Activated CD8-positive, alpha-beta T cell treated with anti-CD3 and anti-CD28 coated beads for 36 hours (primary cell): ENCODE results near the gene SRPK2. TPM values are rescaled to one million over a fixed set of nuclear protein-coding genes. Genes with fewer than 3 reads are reported as not detected.
A peak's percentile ranks its signal among the peaks of the same experiment; 100 is the strongest.
"Not testable (repeated sequence)": the region's sequence is repeated elsewhere in the genome, so short reads cannot be mapped to it uniquely, and the experiment has no call there.

ENCODE experiments used
- ATAC-seq: fragments of 200-7000 bp; cut with Tn5 transposase; one replicate; pipeline ENCODE4 v1.10.0; 2021; ENCODE audit warnings: mild to moderate bottlenecking, moderate library complexity
- CTCF ChIA-PET: fragments of 350-600 bp; sonication (Branson Sonifier 250); formaldehyde crosslinking; loops from one replicate; lab custom pipeline; 2021; ENCODE audit warnings: antibody characterized with exemption; lab: Charles Lee
- POLR2A ChIA-PET: fragments of 350-600 bp; sonication (Branson Sonifier 250); formaldehyde crosslinking; loops from one replicate; lab custom pipeline; 2021; ENCODE audit warnings: antibody characterized with exemption; lab: Charles Lee
- DNase-seq: peaks from one replicate; pipeline ENCODE4 v3.0.0-alpha.2; 2020
- H3K27ac Mint-ChIP-seq: one replicate; pipeline ENCODE4 v1.8.0; 2021; ENCODE audit warnings: mild to moderate bottlenecking, mixed read lengths
- H3K27me3 Mint-ChIP-seq: one replicate; pipeline ENCODE4 v1.8.0; 2021; ENCODE audit warnings: mixed read lengths
- H3K36me3 Mint-ChIP-seq: one replicate; pipeline ENCODE4 v1.8.0; 2021; ENCODE audit warnings: low read depth, mixed read lengths
- H3K4me1 Mint-ChIP-seq: one replicate; pipeline ENCODE4 v1.8.0; 2021; ENCODE audit warnings: low read depth, mixed read lengths
- H3K4me3 Mint-ChIP-seq: one replicate; pipeline ENCODE4 v1.8.0; 2021; ENCODE audit warnings: mild to moderate bottlenecking, moderate library complexity, mixed read lengths
- H3K9me3 Mint-ChIP-seq: one replicate; pipeline ENCODE4 v1.8.0; 2021; ENCODE audit warnings: mixed read lengths
- intact Hi-C: fragments of 100-400 bp; cut with micrococcal nuclease; formaldehyde crosslinking; loops from one replicate; pipeline ENCODE4 v1.10.0; 2022
- total RNA-seq, 2 experiments: library from RNA; stranded (reverse); gene quantifications; one replicate each; pipeline ENCODE4 v1.2.3, GENCODE V29; 2021
- TF ChIP-seq, protein P1 (sequence below): fragments of 200-600 bp; IDR thresholded peaks from one replicate; pipeline ENCODE4 v1.8.0; 2022; ENCODE audit warnings: antibody characterized with exemption, mild to moderate bottlenecking

The SRPK2 gene
- total RNA-seq, 2 experiments from 2014 or later = 32.9 to 33.5 TPM

DNA sequence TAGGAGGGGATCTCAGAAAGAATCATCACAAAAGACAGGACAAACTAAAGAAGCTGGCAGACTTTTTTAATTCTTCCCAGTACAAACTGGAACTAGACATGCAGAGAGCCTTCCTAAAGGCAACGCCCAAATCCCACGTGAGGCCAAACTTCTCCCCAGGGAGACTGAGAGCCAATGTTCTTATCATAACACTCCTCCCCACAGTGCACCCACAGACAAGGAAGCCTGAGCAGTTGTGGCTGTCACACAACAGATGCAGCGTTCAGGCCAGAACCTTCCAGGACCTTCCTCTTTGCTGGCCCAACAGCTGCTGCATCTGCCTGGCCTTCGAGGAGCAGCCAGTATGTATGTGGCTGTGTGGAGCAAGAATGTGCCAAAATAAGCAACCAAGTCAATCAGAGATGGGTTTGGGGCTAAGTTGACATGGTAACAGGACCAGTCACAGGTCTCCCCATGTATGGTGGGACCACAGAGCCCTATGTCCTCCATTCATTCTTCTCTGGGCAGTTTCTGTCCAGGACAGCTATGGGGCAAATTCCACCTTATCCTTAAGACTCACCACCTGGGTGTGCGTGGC, 34.9 kb downstream of the SRPK2 start:
- TF ChIP-seq, protein P1, sequence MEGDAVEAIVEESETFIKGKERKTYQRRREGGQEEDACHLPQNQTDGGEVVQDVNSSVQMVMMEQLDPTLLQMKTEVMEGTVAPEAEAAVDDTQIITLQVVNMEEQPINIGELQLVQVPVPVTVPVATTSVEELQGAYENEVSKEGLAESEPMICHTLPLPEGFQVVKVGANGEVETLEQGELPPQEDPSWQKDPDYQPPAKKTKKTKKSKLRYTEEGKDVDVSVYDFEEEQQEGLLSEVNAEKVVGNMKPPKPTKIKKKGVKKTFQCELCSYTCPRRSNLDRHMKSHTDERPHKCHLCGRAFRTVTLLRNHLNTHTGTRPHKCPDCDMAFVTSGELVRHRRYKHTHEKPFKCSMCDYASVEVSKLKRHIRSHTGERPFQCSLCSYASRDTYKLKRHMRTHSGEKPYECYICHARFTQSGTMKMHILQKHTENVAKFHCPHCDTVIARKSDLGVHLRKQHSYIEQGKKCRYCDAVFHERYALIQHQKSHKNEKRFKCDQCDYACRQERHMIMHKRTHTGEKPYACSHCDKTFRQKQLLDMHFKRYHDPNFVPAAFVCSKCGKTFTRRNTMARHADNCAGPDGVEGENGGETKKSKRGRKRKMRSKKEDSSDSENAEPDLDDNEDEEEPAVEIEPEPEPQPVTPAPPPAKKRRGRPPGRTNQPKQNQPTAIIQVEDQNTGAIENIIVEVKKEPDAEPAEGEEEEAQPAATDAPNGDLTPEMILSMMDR = no peak
- intact Hi-C loops = loop anchor here (5.0 kb wide), 1 partner anchor 57 kb away; no protein-coding TSS in a partner anchor
- CTCF ChIA-PET = no interaction called here
- Mint-ChIP-seq H3K27ac (no peak overlapping the region), H3K27me3 (no peaks in the 10 kb centered on the region), H3K4me1 (peaks cover 57% of the 10 kb centered on the region), H3K4me3 (no peak overlapping the region), H3K9me3 (no peaks in the 10 kb centered on the region), H3K36me3 (no peaks in the 10 kb centered on the region)
- DNase-seq = no peak
- POLR2A ChIA-PET = interaction anchor here (0.6 to 0.7 kb wide), 3 partner anchors 163 to 345 kb away, joined by 3 to 4 read pairs (median 3); no protein-coding TSS in a partner anchor
- no peak for ATAC-seq

DNA sequence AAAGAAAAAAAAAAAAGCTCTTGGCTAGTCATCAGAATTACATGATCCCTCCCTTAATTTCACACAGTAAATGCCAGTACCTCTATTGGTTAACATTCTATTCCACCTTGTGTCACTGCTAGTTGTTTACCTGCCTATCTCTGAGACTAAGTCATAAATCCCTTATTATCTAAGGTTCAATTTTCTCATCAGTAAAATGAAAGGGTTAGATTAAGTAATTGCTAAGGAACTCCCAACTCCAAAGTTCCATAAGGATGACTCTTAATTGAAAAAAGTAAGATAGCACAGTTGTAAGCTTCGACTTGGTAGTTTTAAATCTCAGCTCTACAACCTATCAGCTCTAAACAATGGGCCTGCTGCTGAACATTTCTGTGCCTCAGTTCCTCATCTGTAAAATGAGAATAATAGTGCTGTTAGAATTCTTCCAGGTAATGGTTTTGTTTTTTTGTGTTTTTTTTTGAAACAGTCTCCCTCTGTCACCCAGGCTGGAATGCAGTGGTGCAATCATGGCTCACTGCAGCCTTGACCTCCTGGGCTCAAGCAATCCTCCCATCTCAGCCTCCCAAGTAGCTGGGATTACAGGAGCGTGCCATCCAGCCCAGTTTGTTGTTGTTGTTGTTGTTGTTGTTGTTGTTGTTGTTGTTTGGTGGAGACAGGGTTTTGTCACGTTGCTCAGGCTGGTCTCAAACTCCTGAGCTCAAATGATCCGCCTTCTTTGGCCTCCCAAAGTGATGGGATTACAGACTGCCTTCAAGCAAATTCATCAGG, 35.6 kb downstream of the SRPK2 start:
- H3K4me3 Mint-ChIP-seq = no peak overlapping the region
- DNase-seq = no peak
- CTCF ChIA-PET = interaction anchor here (1.3 to 1.5 kb wide), 2 partner anchors 34 to 178 kb away, joined by 4 to 6 read pairs; no protein-coding TSS in a partner anchor
- peaks cover 52% of the 10 kb centered on the region for H3K4me1 Mint-ChIP-seq
- no peaks in the 10 kb centered on the region for H3K9me3 Mint-ChIP-seq
- H3K27ac Mint-ChIP-seq = peak overlapping the region; percentile 93
- intact Hi-C loops = loop anchor here (5.0 kb wide), 1 partner anchor 56 kb away; no protein-coding TSS in a partner anchor
- POLR2A ChIA-PET = interaction anchor here (0.6 to 1.2 kb wide), 6 partner anchors 29 to 344 kb away, joined by 3 to 6 read pairs (median 3); partner anchors contain the start of gene RINT1
- H3K36me3 Mint-ChIP-seq = no peaks in the 10 kb centered on the region
- H3K27me3 Mint-ChIP-seq = no peaks in the 10 kb centered on the region
- TF ChIP-seq, protein P1 = no peak
- ATAC-seq = no peak

DNA sequence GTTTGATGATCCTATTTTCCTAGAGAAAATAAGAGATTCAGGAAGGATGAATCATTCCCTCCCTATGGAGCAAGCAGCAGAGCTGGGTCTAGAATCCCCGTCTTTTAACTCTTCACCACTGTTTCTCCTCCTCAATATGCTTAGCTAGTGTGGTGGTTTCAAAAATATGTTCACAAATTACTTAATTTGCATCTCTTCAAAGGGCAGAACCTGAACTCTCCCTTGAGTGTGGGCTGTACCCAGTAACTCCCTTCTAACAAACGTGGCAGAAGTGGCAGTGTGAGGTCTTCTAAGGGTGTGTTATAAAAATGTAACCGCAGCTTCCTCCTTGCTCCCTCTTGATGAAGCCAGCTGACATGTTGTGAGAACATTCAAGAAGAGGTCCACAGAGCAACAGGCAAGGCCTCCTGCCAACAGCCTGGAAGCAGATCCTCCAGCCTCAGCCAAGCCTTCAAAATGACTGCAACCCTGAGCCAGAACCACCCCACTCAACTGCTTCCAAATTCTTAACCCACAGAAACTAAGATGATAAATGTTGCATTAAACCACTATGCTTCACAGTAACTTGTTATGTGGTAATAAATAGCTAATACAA, 36.6 kb downstream of the SRPK2 start:
- Mint-ChIP-seq H3K27ac (peak overlapping the region; percentile 93), H3K36me3 (no peaks in the 10 kb centered on the region), H3K9me3 (no peaks in the 10 kb centered on the region), H3K27me3 (no peaks in the 10 kb centered on the region), H3K4me3 (peak overlapping the region; percentile 26), H3K4me1 (peaks cover 56% of the 10 kb centered on the region)
- ChIA-PET POLR2A (interaction anchor here (0.6 to 1.2 kb wide), 5 partner anchors 11 to 319 kb away, joined by 3 to 6 read pairs (median 3); partner anchors contain the start of gene RINT1), CTCF (interaction anchor here (1.3 to 1.5 kb wide), 3 partner anchors 35 to 221 kb away, joined by 3 to 6 read pairs (median 4); no protein-coding TSS in a partner anchor)
- DNase-seq (peak; percentile 74), ATAC-seq (peak; percentile 92)
- TF ChIP-seq, protein P1 = no peak
- intact Hi-C loops = loop anchor here (5.0 kb wide), 1 partner anchor 55 kb away; no protein-coding TSS in a partner anchor

DNA sequence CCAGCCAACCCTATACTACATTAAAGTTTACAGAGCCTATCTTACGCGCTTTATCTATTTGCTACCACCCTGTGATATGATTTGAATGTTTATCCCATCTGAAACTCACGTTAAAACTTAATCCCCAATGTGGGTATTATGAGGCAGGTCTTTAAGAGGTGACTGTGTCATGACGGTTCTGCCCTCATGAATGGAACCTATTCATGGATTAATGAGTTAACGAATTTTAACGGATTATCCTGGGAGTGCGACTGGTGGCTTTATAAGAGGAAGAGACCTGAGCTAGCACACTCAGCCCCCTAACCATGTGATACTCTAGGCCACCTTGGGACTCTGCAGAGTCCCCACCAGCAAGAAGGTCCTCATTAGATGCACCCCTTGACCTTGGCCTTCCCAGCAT, 37.8 kb downstream of the SRPK2 start:
- ChIA-PET CTCF (interaction anchor here (1.2 to 1.3 kb wide), 2 partner anchors 9 to 220 kb away, joined by 3 to 4 read pairs; no protein-coding TSS in a partner anchor), POLR2A (no interaction called here)
- Mint-ChIP-seq H3K4me1 (peaks cover 62% of the 10 kb centered on the region), H3K4me3 (no peak overlapping the region), H3K36me3 (no peaks in the 10 kb centered on the region), H3K27ac (peak overlapping the region; percentile 71), H3K9me3 (no peaks in the 10 kb centered on the region), H3K27me3 (no peaks in the 10 kb centered on the region)
- intact Hi-C loops = loop anchor here (5.0 kb wide), 1 partner anchor 54 kb away; no protein-coding TSS in a partner anchor
- DNase-seq = no peak
- TF ChIP-seq, protein P1 = no peak
- no peak for ATAC-seq

DNA sequence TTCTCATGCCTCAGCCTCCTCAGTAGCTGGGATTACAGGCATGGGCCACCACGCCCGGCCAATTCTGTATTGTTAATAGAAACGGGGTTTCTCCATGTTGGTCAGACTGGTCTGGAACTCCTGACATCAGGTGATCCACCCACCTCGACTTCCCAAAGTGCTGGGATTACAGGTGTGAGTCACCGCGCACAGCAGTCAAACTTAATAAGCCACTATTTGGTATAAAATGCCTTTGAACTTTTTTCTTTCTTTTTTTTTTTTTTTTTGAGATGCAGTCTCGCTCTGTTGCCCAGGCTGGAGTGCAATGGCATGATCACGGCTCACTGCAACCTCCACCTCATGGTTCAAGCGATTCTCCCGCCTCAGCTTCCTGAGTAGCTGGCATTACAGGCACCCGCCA, 40.5 kb downstream of the SRPK2 start:
- POLR2A ChIA-PET, H3K27me3 Mint-ChIP-seq, DNase-seq, CTCF ChIA-PET, H3K27ac Mint-ChIP-seq, H3K9me3 Mint-ChIP-seq, H3K36me3 Mint-ChIP-seq, ATAC-seq, H3K4me3 Mint-ChIP-seq, intact Hi-C loops: not testable (repeated sequence)
- peaks cover 59% of the 10 kb centered on the region for H3K4me1 Mint-ChIP-seq
